ENCODE data around the gene NLGN1.

NLGN1 gene

DNA sequence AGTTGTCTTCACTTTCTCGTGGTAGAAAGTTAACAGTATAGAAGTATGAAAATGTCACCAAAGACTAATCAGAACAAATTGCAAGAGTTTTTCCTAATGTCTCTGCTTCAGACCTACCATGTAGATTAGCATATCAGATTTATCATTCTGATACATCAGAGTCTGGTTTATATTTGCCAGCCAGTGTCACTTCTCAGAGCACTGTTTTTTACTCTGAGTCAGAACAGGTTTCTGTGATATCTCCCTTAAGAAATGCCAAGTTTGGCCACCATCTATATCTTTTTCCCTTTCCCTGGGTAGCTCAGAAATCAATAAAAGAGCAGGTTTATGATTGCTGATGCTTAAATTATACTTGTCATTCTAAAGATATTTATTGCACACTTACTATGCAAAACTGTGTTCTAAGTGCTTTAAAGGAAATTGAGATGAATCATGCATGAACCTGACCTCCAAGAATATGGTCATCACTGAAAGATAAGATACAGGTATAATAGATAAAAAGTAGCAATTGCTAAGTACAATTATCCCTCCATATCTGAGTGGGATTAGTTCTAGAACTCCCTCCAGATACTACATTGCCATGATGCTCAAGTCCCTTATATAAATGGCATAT lies 788.9 kb downstream of the NLGN1 start:
- no peak overlapping the region for H3K4me3 ChIP-seq (replicated peaks; ENCODE audit: low read depth, low read length)
- no peak for DNase-seq (ENCODE audit: low read depth)
- TF ChIP-seq, protein P1, sequence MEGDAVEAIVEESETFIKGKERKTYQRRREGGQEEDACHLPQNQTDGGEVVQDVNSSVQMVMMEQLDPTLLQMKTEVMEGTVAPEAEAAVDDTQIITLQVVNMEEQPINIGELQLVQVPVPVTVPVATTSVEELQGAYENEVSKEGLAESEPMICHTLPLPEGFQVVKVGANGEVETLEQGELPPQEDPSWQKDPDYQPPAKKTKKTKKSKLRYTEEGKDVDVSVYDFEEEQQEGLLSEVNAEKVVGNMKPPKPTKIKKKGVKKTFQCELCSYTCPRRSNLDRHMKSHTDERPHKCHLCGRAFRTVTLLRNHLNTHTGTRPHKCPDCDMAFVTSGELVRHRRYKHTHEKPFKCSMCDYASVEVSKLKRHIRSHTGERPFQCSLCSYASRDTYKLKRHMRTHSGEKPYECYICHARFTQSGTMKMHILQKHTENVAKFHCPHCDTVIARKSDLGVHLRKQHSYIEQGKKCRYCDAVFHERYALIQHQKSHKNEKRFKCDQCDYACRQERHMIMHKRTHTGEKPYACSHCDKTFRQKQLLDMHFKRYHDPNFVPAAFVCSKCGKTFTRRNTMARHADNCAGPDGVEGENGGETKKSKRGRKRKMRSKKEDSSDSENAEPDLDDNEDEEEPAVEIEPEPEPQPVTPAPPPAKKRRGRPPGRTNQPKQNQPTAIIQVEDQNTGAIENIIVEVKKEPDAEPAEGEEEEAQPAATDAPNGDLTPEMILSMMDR (IDR thresholded peaks at IDR 0.05; ENCODE audit: low read length, missing control alignments), result no peak

DNA sequence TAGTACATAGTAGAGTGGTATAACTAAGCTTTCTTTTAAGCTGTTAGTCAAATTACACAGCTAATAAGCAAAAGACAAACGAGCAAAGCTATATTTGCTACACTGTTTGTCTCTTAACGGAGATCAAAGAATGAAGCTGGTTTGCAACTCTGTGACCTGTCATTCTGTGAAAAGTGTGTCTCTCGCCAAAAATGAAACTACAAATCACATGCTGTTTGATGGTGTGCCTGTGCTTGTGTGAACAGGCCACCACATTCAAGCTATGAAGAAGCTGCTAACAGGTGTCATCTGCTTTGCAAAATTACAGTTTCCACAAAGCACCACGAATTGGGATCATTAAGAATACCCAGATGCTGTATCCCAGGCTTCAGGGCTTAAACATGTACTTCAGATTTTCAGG lies 793.8 kb downstream of the NLGN1 start:
- no peak overlapping the region for H3K4me3 ChIP-seq (replicated peaks; ENCODE audit: low read depth, low read length)
- TF ChIP-seq, protein P1 (IDR thresholded peaks at IDR 0.05; ENCODE audit: low read length, missing control alignments), result no peak
- no peak for DNase-seq (ENCODE audit: low read depth)

DNA sequence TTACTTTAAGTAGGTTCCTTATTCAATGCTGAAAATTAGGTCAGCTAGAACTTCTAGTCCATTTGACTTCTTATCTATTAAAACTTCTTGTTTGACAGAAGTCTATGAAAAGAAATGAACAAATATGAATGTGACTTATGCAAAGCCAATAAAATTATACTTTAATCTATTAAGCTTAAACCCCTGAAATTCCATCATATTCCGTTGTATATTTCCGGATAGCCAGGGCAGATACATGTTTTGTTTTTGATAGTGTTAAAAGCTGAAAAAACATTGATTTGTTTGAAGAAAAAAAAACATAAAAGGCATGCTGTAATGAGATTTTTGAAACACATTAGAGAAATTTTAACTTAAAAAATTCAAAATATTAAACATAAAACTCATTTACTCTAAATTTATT lies 794.4 kb downstream of the NLGN1 start:
- H3K4me3 ChIP-seq (replicated peaks; ENCODE audit: low read depth, low read length), result no peak overlapping the region
- TF ChIP-seq, protein P1 (IDR thresholded peaks at IDR 0.05; ENCODE audit: low read length, missing control alignments), result no peak
- DNase-seq (ENCODE audit: low read depth), result no peak

DNA sequence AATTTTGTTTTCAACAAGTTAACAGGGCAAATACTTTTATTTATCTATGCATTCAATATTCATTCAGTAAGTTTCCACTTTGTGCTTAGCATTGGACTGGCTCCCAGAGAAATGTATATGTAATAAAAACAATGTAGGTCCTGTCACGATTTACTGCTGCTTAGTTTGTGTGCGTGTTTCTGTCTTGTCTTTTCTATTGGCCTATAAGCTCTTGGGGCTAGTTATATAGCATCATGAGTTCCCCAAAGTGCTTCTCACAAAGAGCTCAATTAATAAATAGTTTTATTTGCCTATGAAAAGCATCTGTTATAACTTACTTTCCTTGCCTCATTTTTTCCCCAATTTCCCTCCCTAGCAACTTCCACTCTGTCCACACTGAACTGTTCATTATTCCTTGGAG lies 794.9 kb downstream of the NLGN1 start:
- TF ChIP-seq, protein P1 (IDR thresholded peaks at IDR 0.05; ENCODE audit: low read length, missing control alignments), result no peak
- H3K4me3 ChIP-seq (replicated peaks; ENCODE audit: low read depth, low read length), result no peak overlapping the region

DNA sequence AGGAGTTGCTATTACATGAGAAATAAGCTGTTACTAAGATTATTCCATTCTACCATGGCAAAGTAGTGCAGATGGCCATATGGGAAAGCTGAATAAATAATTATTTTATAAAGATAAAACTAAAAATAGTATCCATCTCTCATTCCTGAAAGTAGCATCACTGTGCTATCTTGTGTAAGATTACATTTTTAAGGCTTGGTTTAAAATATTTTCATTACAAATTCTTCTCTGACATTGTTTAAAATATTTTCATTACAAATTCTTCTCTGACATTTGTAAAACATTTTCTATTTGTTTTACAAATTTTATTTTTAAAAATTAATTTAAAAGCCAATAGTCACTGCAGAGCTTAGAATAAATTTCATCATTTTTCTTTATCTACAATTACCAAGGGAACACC lies 796.1 kb downstream of the NLGN1 start:
- TF ChIP-seq, protein P1 (IDR thresholded peaks at IDR 0.05; ENCODE audit: low read length, missing control alignments), result no peak
- DNase-seq (ENCODE audit: low read depth), result no peak
- no peak overlapping the region for H3K4me3 ChIP-seq (replicated peaks; ENCODE audit: low read depth, low read length)

More for the DNA sequence above, 794.9 kb downstream of the NLGN1 start:
- no peak for DNase-seq (ENCODE audit: low read depth)

DNA sequence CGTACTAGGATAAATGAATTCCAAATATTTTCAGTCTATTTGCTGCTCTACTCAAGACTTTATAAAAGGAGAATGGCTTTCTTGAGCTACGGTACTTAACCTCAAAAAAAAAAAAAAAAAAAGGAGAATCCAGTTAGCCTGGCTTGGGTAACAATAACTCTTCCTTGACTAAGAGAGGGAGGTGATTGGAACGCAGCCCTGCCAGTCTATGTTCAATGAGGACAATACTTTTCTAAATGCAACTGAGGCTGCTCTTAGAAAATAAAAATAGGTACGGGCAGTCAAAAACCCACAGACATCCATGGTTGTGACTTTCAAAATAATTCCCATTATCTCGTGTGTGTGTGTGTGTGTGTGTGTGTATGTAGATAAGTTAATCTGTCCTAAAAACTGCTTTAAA lies 799.9 kb downstream of the NLGN1 start:
- H3K4me3 ChIP-seq (replicated peaks; ENCODE audit: low read depth, low read length), result no peak overlapping the region
- no peak for DNase-seq (ENCODE audit: low read depth)
- TF ChIP-seq, protein P1 (IDR thresholded peaks at IDR 0.05; ENCODE audit: low read length, missing control alignments), result no peak

DNA sequence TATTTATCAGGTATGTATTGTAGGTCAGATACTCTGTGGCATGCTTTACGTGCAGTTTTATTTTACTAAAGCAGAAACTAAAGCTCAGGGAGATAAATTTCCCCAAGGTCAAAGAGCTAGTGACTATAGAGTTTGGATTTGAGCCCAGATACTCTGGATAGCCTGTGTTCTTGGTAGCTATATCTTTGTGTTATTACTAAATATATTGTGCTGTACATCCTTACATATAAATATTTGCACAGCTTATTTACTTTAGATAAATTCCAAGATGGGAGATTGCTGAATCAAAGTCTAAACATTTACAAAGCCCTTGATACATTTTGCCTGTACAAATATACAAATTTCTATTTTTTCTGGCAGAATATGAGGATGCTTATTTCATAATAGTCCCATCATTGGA lies 800.7 kb downstream of the NLGN1 start:
- TF ChIP-seq, protein P1 (IDR thresholded peaks at IDR 0.05; ENCODE audit: low read length, missing control alignments), result no peak

More for the DNA sequence above, 800.7 kb downstream of the NLGN1 start:
- H3K4me3 ChIP-seq (replicated peaks; ENCODE audit: low read depth, low read length), result no peak overlapping the region
- peak; percentile 30 for DNase-seq (ENCODE audit: low read depth)

All from fibroblast of pulmonary artery (primary cell).